ENCODE results near the gene FRMD4A. TPM values are rescaled to one million over a fixed set of nuclear protein-coding genes. Genes with fewer than 3 reads are reported as not detected.

FRMD4A gene
- total and polyA plus RNA-seq, 7 donors: 2.9 to 9.1 (median 6.2) TPM

GRCh38 chr10:14353291-14353913 is 22.7 kb upstream of the FRMD4A start:
- Histone ChIP-seq H3K27me3 (ENCODE audit: insufficient read depth in 3 of 3, low read length in 2 of 3) (no peaks in the 10 kb centered on the region), H3K4me1 (no peaks in the 10 kb centered on the region), H3K36me3 (ENCODE audit: insufficient read depth in 1 of 2, low read depth in 1 of 2) (no peaks in the 10 kb centered on the region), H3K27ac (no peak overlapping the region), H3K9me3 (no peaks in the 10 kb centered on the region), H3K4me3 (no peak overlapping the region)
- ATAC-seq (no peak), DNase-seq (no peak)
- intact Hi-C loops (cut with DNase I): no loop called here
- no peak for TF ChIP-seq CTCF (IDR thresholded peaks at IDR 0.05)
- WGBS, 3 donors: 82 to 90% (median 86%) methylated on average over 1 of the region's 1 CpG

GRCh38 chr10:14350006-14350405 is 19.3 kb upstream of the FRMD4A start:
- no peak for TF ChIP-seq CTCF (IDR thresholded peaks at IDR 0.05)
- Histone ChIP-seq H3K27me3 (ENCODE audit: insufficient read depth in 3 of 3, low read length in 2 of 3) (no peaks in the 10 kb centered on the region), H3K9me3 (no peaks in the 10 kb centered on the region), H3K4me3 (no peak overlapping the region), H3K27ac (no peak overlapping the region), H3K36me3 (ENCODE audit: insufficient read depth in 1 of 2, low read depth in 1 of 2) (no peaks in the 10 kb centered on the region), H3K4me1 (no peaks in the 10 kb centered on the region)
- ATAC-seq: no peak
- no peak for DNase-seq
- intact Hi-C loops (cut with DNase I): no loop called here
- 81 to 94% (median 86%) methylated on average over 4 of the region's 4 CpGs for WGBS, 3 donors

- no peak for TF ChIP-seq CTCF (IDR thresholded peaks at IDR 0.05)
- ATAC-seq (no peak), DNase-seq (no peak)
- Histone ChIP-seq H3K4me1 (no peaks in the 10 kb centered on the region), H3K9me3 (no peaks in the 10 kb centered on the region), H3K4me3 (no peak overlapping the region), H3K27ac (no peak overlapping the region), H3K27me3 (ENCODE audit: insufficient read depth in 3 of 3, low read length in 2 of 3) (no peaks in the 10 kb centered on the region), H3K36me3 (ENCODE audit: insufficient read depth in 1 of 2, low read depth in 1 of 2) (no peaks in the 10 kb centered on the region)
- intact Hi-C loops (cut with DNase I): no loop called here
- WGBS, 3 donors: 64 to 73% (median 66%) methylated on average over 2 of the region's 2 CpGs
Measured at GRCh38 chr10:14349081-14349480, 18.4 kb upstream of the FRMD4A start.

GRCh38 chr10:14345262-14345661 is 14.5 kb upstream of the FRMD4A start:
- intact Hi-C loops (cut with DNase I): no loop called here
- WGBS, 3 donors: 73 to 84% (median 84%) methylated on average over 2 of the region's 2 CpGs
- Histone ChIP-seq H3K4me1 (no peaks in the 10 kb centered on the region), H3K27me3 (ENCODE audit: insufficient read depth in 3 of 3, low read length in 2 of 3) (peaks cover 0 to 3% (median 0%) of the 10 kb centered on the region in 3 donors), H3K4me3 (no peak overlapping the region), H3K36me3 (ENCODE audit: insufficient read depth in 1 of 2, low read depth in 1 of 2) (no peaks in the 10 kb centered on the region), H3K9me3 (no peaks in the 10 kb centered on the region), H3K27ac (no peak overlapping the region)
- no peak for TF ChIP-seq CTCF (IDR thresholded peaks at IDR 0.05)
- DNase-seq: no peak
- no peak for ATAC-seq

Data from psoas muscle (tissue), 8 donors.